HG02870 (cell line): ENCODE measurements around the gene LHX4.

Source experiments
- ATAC-seq: cut with Tn5 transposase; IDR thresholded peaks from one replicate; pipeline ENCODE4 v1.9.1; 2021; ENCODE audit warnings: mild to moderate bottlenecking, moderate library complexity; ENCODE audit not compliant: unreplicated experiment

LHX4 gene

GRCh38 chr1:180229483-180230415 lies at the start of gene LHX4:
Gene LHX4 (plus strand): TSS chr1:180230264. CDS start chr1:180230530, 266 bp downstream.
- no peak for ATAC-seq

GRCh38 chr1:180181048-180181447 lies 49.0 kb upstream of the LHX4 start:
- no peak for ATAC-seq

GRCh38 chr1:180181996-180182642 lies 47.9 kb upstream of the LHX4 start:
- ATAC-seq, result no peak

- no peak for ATAC-seq
Observed at GRCh38 chr1:180182643-180183311, 47.3 kb upstream of the LHX4 start.

GRCh38 chr1:180183426-180183825 lies 46.6 kb upstream of the LHX4 start:
- no peak for ATAC-seq

- no peak for ATAC-seq
Observed at GRCh38 chr1:180184041-180184440, 46.0 kb upstream of the LHX4 start.

GRCh38 chr1:180185281-180185680 lies 44.8 kb upstream of the LHX4 start:
- ATAC-seq, result no peak

- no peak for ATAC-seq
Observed at GRCh38 chr1:180185971-180186645, 44.0 kb upstream of the LHX4 start.

GRCh38 chr1:180186831-180187230 lies 43.2 kb upstream of the LHX4 start:
- no peak for ATAC-seq

- ATAC-seq, result no peak
Observed at GRCh38 chr1:180187626-180188025, 42.4 kb upstream of the LHX4 start.

- no peak for ATAC-seq
Observed at GRCh38 chr1:180188091-180188506, 42.0 kb upstream of the LHX4 start.

- no peak for ATAC-seq
Observed at GRCh38 chr1:180188684-180189175, 41.3 kb upstream of the LHX4 start.

GRCh38 chr1:180190091-180190490 lies 40.0 kb upstream of the LHX4 start:
- ATAC-seq, result no peak

GRCh38 chr1:180192172-180192571 lies 37.9 kb upstream of the LHX4 start:
- ATAC-seq, result no peak

GRCh38 chr1:180193141-180194047 lies 36.7 kb upstream of the LHX4 start:
- no peak for ATAC-seq

GRCh38 chr1:180194048-180194425 lies 36.0 kb upstream of the LHX4 start:
- no peak for ATAC-seq

GRCh38 chr1:180194546-180195207 lies 35.4 kb upstream of the LHX4 start:
- no peak for ATAC-seq

- no peak for ATAC-seq
Observed at GRCh38 chr1:180195401-180195800, 34.7 kb upstream of the LHX4 start.

- ATAC-seq, result no peak
Observed at GRCh38 chr1:180195916-180196315, 34.1 kb upstream of the LHX4 start.
